Peyer's patch (tissue), 4 donors: ENCODE data around the gene HAGH. TPM values are rescaled to one million over a fixed set of nuclear protein-coding genes. Genes with fewer than 3 reads are reported as not detected.

Experiments used
- DNase-seq, 3 donors: peaks; one replicate each; pipeline ENCODE4 v3.0.0-alpha.2; 2017 to 2019
- H3K27ac ChIP-seq, 4 donors: fragments of 200-600 bp; sonication (generic); one replicate each; pipeline ENCODE4 v1.5.1; 2016 to 2019
- H3K27me3 ChIP-seq, 2 donors: fragments of 200-600 bp; sonication (generic); one replicate each; pipeline ENCODE4 v1.5.1; 2019
- H3K36me3 ChIP-seq, 3 donors: fragments of 200-600 bp; sonication (generic); one replicate each; pipeline ENCODE4 v1.5.1; 2016 to 2019
- H3K4me1 ChIP-seq, 4 donors: fragments of 200-600 bp; sonication (generic); one replicate each; pipeline ENCODE4 v1.5.1; 2016 to 2019
- H3K4me3 ChIP-seq, 4 donors: fragments of 200-600 bp; sonication (generic); 1 replicate in 3 of 4; 2 replicates in 1 of 4; pipeline ENCODE4 v1.5.1; 2016 to 2019; ENCODE audit warnings: mild to moderate bottlenecking in 1 of 4
- H3K9me3 ChIP-seq, 4 donors: fragments of 200-600 bp; sonication (generic); one replicate each; pipeline ENCODE4 v1.5.1; 2016 to 2019; ENCODE audit warnings: mild to moderate bottlenecking in 1 of 4
- CTCF ChIP-seq, 6 experiments: fragments of 450-650 bp in 4 of 6; fragments of 200-600 bp in 2 of 6; sonication (generic) in 1 of 6; IDR thresholded peaks; one replicate each; pipeline ENCODE4 v1.5.1; 2017 to 2019; ENCODE audit warnings: antibody characterized with exemption in 6 of 6, mild to moderate bottlenecking in 3 of 6, moderate library complexity in 1 of 6
- POLR2A ChIP-seq, 2 donors: fragments of 450-650 bp; IDR thresholded peaks; one replicate each; pipeline ENCODE4 v1.5.1; 2017; ENCODE audit warnings: antibody characterized with exemption in 2 of 2, mild to moderate bottlenecking in 2 of 2, moderate library complexity in 2 of 2
- total RNA-seq, 4 donors: library from RNA; depleted of rRNA; stranded (reverse); fragments of >200 nt; gene quantifications; one replicate each; pipeline ENCODE4 v1.1.0, GENCODE V29; 2016

The HAGH gene
- total RNA-seq, 4 donors from 2014 or later = 105 to 187 (median 155) TPM

DNA sequence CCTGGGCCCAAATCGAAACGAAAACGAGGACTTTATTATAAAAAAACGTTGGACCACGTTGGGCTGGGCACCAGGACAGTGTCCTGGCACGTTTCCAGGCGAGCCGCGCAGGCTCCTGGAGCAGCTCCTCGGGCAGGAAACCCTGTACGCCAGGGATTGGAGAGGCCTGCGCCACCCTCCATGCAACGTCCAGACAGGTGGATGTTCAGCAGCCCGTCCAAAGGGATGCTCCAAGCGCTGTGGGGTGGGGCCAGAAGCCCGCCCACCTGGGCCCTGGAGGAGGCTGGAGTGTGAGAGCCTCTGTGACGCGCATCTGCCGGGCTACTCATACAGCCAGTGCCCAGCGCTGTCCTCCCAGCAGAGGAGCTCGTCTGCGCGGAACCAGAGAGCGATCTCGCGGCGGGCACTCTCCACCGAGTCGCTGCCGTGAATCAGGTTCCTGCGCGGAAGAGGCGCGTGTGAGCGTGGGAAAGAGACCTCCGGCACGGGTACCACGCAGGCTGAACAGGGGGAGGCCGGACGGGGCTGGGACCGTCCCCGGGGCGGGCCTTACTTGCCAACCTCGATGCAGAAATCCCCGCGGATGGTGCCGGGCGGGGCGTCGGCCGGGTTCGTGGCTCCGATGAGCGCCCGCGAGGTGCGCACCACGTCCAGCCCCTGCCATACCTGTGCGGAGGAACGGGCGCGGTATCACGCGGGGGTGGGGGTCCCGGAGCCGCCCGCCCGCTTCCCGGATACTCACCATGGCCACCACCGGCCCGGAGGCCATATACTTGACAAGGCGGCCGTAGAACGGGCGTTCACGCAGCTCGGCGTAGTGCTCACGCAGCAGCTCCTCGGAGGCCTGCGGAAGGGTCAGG is 56.1 kb downstream of the HAGH start:
- Histone ChIP-seq H3K4me1 (peaks cover 0 to 34% (median 19%) of the 10 kb centered on the region in 4 donors), H3K4me3 (peak overlapping the region; percentile 79 to 99 (median 86)), H3K27me3 (no peaks in the 10 kb centered on the region), H3K9me3 (no peaks in the 10 kb centered on the region), H3K27ac (peak overlapping the region; percentile 86 to 99 (median 91)), H3K36me3 (peaks cover 0 to 48% (median 0%) of the 10 kb centered on the region in 3 donors)
- DNase-seq = peak; percentile 35 to 81 (median 73)
- TF ChIP-seq POLR2A (IDR thresholded peaks at IDR 0.05) (peak in 1 of 2 donors; percentile 27), CTCF (IDR thresholded peaks at IDR 0.05) (no peak)

DNA sequence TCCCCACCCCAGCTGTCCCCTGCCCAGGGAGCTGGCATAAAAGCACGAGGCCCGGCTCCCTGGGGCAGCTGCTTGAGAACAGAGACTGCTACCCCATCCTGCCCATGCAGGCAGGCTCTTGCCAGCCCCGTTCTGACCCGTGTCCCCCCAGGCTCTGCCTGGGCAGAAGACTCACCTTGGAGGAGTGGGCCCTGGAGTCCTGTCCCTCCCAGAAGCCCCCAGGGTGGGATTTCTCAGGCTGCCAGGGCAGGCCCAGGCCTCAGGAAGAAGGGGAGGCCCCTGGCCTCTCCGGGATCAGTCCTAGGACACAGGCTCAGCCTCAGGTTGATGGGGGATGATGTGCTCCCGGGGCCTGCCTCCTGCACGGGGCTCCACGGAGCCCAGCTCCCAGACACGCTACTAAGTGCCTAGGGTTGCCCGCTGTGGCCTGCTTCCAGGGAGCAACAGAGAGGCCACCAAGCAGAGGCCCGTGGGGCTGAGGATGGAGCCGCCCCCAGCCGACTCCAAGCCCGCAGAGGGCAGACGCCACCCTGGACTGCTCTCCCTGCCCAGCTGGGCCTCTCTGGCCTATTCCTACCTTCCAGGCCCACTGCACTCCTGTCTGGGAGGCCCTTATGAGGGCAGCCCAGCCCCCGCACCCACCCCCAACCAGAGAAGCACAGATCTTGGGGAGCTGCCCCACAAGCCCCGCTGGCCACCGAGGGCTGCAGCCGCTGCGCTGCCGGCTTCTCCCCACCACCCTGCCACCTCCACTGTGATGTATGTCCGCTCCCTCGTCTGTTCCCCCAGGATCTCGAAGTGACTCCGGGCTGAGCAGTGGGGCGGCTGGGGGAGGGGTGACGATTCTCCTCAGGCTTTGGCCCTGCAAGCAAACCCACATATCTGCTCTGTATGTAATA is 57.0 kb downstream of the HAGH start:
- H3K4me3 ChIP-seq = peak overlapping the region in 2 of 4 donors; percentile 79 to 83
- peaks cover 0 to 34% (median 16%) of the 10 kb centered on the region in 4 donors for H3K4me1 ChIP-seq
- H3K27ac ChIP-seq = peak overlapping the region; percentile 23 to 99 (median 91)

DNA sequence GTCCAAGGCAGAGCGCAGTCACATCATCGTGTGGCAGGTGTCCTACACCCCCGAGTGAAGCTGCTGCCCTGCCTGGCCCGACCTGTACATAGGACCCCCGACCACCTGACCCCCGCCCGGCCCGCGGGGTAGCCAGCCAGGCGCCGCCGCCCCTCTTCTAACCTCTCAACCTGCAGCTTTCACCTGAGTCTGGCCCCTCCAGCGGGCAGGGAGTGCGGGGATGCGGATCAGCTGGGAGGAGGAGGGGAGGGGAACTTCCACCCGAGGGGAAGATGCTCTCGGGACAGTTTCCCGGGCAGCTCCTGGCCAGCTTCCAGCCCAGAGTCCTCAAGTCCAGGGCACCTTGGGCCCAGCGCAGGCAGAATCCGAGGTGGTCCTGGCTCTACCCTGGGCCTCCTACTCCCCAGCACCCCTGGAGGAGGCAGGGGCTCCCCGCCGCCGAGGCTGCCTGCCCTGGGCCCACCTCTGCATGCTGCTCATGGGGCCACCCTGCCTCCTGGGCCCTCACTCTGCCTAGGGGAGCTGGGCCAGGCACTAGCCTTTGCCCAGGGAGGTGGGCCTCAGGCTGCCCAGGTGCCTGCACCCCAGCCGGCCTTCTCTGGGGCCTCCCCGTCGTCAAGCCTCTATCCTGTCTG is 57.7 kb downstream of the HAGH start:
- Histone ChIP-seq H3K27ac (peak overlapping the region in 1 of 4 donors; percentile 5), H3K4me1 (peaks cover 0 to 26% (median 13%) of the 10 kb centered on the region in 4 donors), H3K36me3 (peaks cover 0 to 57% (median 0%) of the 10 kb centered on the region in 3 donors), H3K9me3 (no peaks in the 10 kb centered on the region), H3K27me3 (no peaks in the 10 kb centered on the region), H3K4me3 (no peak overlapping the region)
- TF ChIP-seq POLR2A (IDR thresholded peaks at IDR 0.05) (no peak), CTCF (IDR thresholded peaks at IDR 0.05) (no peak)
- DNase-seq = no peak

More for the DNA sequence above, 57.0 kb downstream of the HAGH start:
- DNase-seq = no peak
- Histone ChIP-seq H3K36me3 (peaks cover 0 to 49% (median 0%) of the 10 kb centered on the region in 3 donors), H3K27me3 (no peaks in the 10 kb centered on the region), H3K9me3 (no peaks in the 10 kb centered on the region)
- TF ChIP-seq CTCF (IDR thresholded peaks at IDR 0.05) (no peak), POLR2A (IDR thresholded peaks at IDR 0.05) (no peak)

GRCh38 chr16:1768061-1768766 is 58.4 kb downstream of the HAGH start:
- TF ChIP-seq POLR2A (IDR thresholded peaks at IDR 0.05) (no peak), CTCF (IDR thresholded peaks at IDR 0.05) (no peak)
- H3K27me3 ChIP-seq = no peaks in the 10 kb centered on the region
- no peak overlapping the region for H3K4me3 ChIP-seq
- DNase-seq = no peak
- H3K9me3 ChIP-seq = no peaks in the 10 kb centered on the region
- peaks cover 0 to 63% (median 0%) of the 10 kb centered on the region in 3 donors for H3K36me3 ChIP-seq
- no peak overlapping the region for H3K27ac ChIP-seq
- H3K4me1 ChIP-seq = peaks cover 0 to 23% (median 11%) of the 10 kb centered on the region in 4 donors
